Karpas-422 (cell line): Measurements from ENCODE around the gene CCL11. TPM values are rescaled to one million over a fixed set of nuclear protein-coding genes. Genes with fewer than 3 reads are reported as not detected.

Experiments used
- DNase-seq: peaks from one replicate; pipeline ENCODE4 v3.0.0-alpha.2; 2015
- H2AFZ ChIP-seq: fragments of 200-600 bp; sonication (generic); 2 replicates; pipeline ENCODE4 v1.6.1; 2014; ENCODE audit warnings: antibody characterized with exemption, low read length, mixed read lengths
- H3K27ac ChIP-seq: fragments of 200-600 bp; sonication (generic); 2 replicates; pipeline ENCODE4 v1.5.1; 2014; ENCODE audit warnings: mild to moderate bottlenecking, low read length, moderate library complexity
- H3K27me3 ChIP-seq: fragments of 200-600 bp; sonication (generic); 2 replicates; pipeline ENCODE4 v1.6.1; 2014; ENCODE audit warnings: low read length, mixed read lengths
- H3K36me3 ChIP-seq: fragments of 200-600 bp; sonication (generic); 2 replicates; pipeline ENCODE4 v1.6.1; 2014; ENCODE audit warnings: low read length, mixed read lengths; ENCODE audit not compliant: insufficient read depth
- H3K4me1 ChIP-seq: fragments of 200-600 bp; sonication (generic); 2 replicates; pipeline ENCODE4 v1.6.1; 2014; ENCODE audit warnings: mild to moderate bottlenecking, low read length, mixed read lengths
- H3K4me2 ChIP-seq: fragments of 200-600 bp; sonication (generic); 2 replicates; pipeline ENCODE4 v1.6.1; 2014; ENCODE audit warnings: low read length, low read depth, mild to moderate bottlenecking; ENCODE audit not compliant: poor library complexity, severe bottlenecking
- H3K4me3 ChIP-seq: fragments of 200-600 bp; sonication (generic); 2 replicates; pipeline ENCODE4 v1.5.1; 2014; ENCODE audit warnings: mild to moderate bottlenecking, antibody characterized with exemption, low read length, mixed read lengths
- H3K79me2 ChIP-seq: fragments of 200-600 bp; sonication (generic); 2 replicates; pipeline ENCODE4 v1.6.1; 2014; ENCODE audit warnings: mild to moderate bottlenecking, low read length, mixed read lengths
- H3K9ac ChIP-seq: fragments of 200-600 bp; sonication (generic); 2 replicates; pipeline ENCODE4 v1.6.0; 2014; ENCODE audit warnings: low read length
- H3K9me2 ChIP-seq: fragments of 200-600 bp; sonication (generic), shearing (Covaris generic); replicated peaks from 2 replicates; pipeline ENCODE4 v1.6.0; 2014; ENCODE audit warnings: mild to moderate bottlenecking, low read length, moderate library complexity; ENCODE audit not compliant: insufficient read depth
- H3K9me3 ChIP-seq: fragments of 300-700, 200-600 bp; sonication (generic); 2 replicates; pipeline ENCODE4 v1.6.1; 2014; ENCODE audit warnings: low read length, mixed read lengths
- H4K20me1 ChIP-seq: fragments of 200-600 bp; sonication (generic); 2 replicates; pipeline ENCODE4 v1.6.1; 2014; ENCODE audit warnings: mild to moderate bottlenecking, antibody characterized with exemption, low read length, low read depth; ENCODE audit not compliant: insufficient read depth
- total RNA-seq: library from RNA; depleted of rRNA; stranded (reverse); fragments of >200 nt; shearing (Covaris generic); gene quantifications from 2 replicates; pipeline ENCODE4 v1.2.3, GENCODE V29; 2014; ENCODE audit warnings: low replicate concordance

Gene CCL11
- total RNA-seq, 1 experiment from 2014 or later: not detected

- Histone ChIP-seq H3K9me2 (no peaks in the 10 kb centered on the region), H3K9ac (no peak overlapping the region), H3K4me3 (no peak overlapping the region), H3K36me3 (no peaks in the 10 kb centered on the region), H3K9me3 (no peaks in the 10 kb centered on the region), H3K4me1 (peaks cover 6% of the 10 kb centered on the region; the same call in 1 of the 2 replicates), H3K4me2 (no peak overlapping the region), H3K27ac (no peak overlapping the region), H3K27me3 (no peaks in the 10 kb centered on the region), H3K79me2 (no peaks in the 10 kb centered on the region), H4K20me1 (no peaks in the 10 kb centered on the region), H2AFZ (no peak overlapping the region)
- no peak for DNase-seq
Measured at GRCh38 chr17:34246446-34246845, 39.1 kb upstream of the CCL11 start.

GRCh38 chr17:34246881-34247280 is 38.7 kb upstream of the CCL11 start:
- H3K36me3 ChIP-seq: no peaks in the 10 kb centered on the region
- H3K9me2 ChIP-seq: no peaks in the 10 kb centered on the region
- H4K20me1 ChIP-seq: no peaks in the 10 kb centered on the region
- H3K4me3 ChIP-seq: no peak overlapping the region
- DNase-seq: no peak
- H3K27ac ChIP-seq: no peak overlapping the region
- no peaks in the 10 kb centered on the region for H3K9me3 ChIP-seq
- H3K79me2 ChIP-seq: no peaks in the 10 kb centered on the region
- H2AFZ ChIP-seq: no peak overlapping the region
- H3K4me2 ChIP-seq: no peak overlapping the region
- H3K27me3 ChIP-seq: no peaks in the 10 kb centered on the region
- no peak overlapping the region for H3K9ac ChIP-seq
- peaks cover 6% of the 10 kb centered on the region; the same call in 1 of the 2 replicates for H3K4me1 ChIP-seq

- no peaks in the 10 kb centered on the region for H4K20me1 ChIP-seq
- no peak overlapping the region for H3K4me2 ChIP-seq
- no peaks in the 10 kb centered on the region for H3K9me3 ChIP-seq
- no peaks in the 10 kb centered on the region for H3K79me2 ChIP-seq
- H3K4me3 ChIP-seq: no peak overlapping the region
- no peaks in the 10 kb centered on the region for H3K9me2 ChIP-seq
- H3K9ac ChIP-seq: no peak overlapping the region
- H3K27me3 ChIP-seq: no peaks in the 10 kb centered on the region
- DNase-seq: no peak
- no peak overlapping the region for H3K27ac ChIP-seq
- H2AFZ ChIP-seq: no peak overlapping the region
- no peaks in the 10 kb centered on the region for H3K36me3 ChIP-seq
- H3K4me1 ChIP-seq: no peaks in the 10 kb centered on the region
Measured at GRCh38 chr17:34248511-34249024, 37.0 kb upstream of the CCL11 start.

GRCh38 chr17:34249061-34249460 is 36.5 kb upstream of the CCL11 start:
- H3K9ac ChIP-seq: no peak overlapping the region
- no peaks in the 10 kb centered on the region for H3K4me1 ChIP-seq
- H3K9me2 ChIP-seq: no peaks in the 10 kb centered on the region
- H3K27me3 ChIP-seq: no peaks in the 10 kb centered on the region
- no peak overlapping the region for H2AFZ ChIP-seq
- H3K4me2 ChIP-seq: no peak overlapping the region
- DNase-seq: no peak
- no peak overlapping the region for H3K27ac ChIP-seq
- no peaks in the 10 kb centered on the region for H4K20me1 ChIP-seq
- no peaks in the 10 kb centered on the region for H3K79me2 ChIP-seq
- no peaks in the 10 kb centered on the region for H3K36me3 ChIP-seq
- no peaks in the 10 kb centered on the region for H3K9me3 ChIP-seq
- no peak overlapping the region for H3K4me3 ChIP-seq

GRCh38 chr17:34249478-34249877 is 36.1 kb upstream of the CCL11 start:
- Histone ChIP-seq H3K27me3 (no peaks in the 10 kb centered on the region), H2AFZ (no peak overlapping the region), H3K36me3 (no peaks in the 10 kb centered on the region), H3K9me2 (no peaks in the 10 kb centered on the region), H3K9ac (no peak overlapping the region), H3K4me2 (no peak overlapping the region), H3K4me3 (no peak overlapping the region), H3K4me1 (no peaks in the 10 kb centered on the region), H3K27ac (no peak overlapping the region), H4K20me1 (no peaks in the 10 kb centered on the region), H3K9me3 (no peaks in the 10 kb centered on the region), H3K79me2 (no peaks in the 10 kb centered on the region)
- no peak for DNase-seq

- H3K4me3 ChIP-seq: no peak overlapping the region
- no peaks in the 10 kb centered on the region for H3K4me1 ChIP-seq
- H2AFZ ChIP-seq: no peak overlapping the region
- no peak overlapping the region for H3K27ac ChIP-seq
- H3K27me3 ChIP-seq: no peaks in the 10 kb centered on the region
- H3K9ac ChIP-seq: no peak overlapping the region
- no peaks in the 10 kb centered on the region for H3K36me3 ChIP-seq
- H3K9me3 ChIP-seq: no peaks in the 10 kb centered on the region
- no peaks in the 10 kb centered on the region for H4K20me1 ChIP-seq
- H3K9me2 ChIP-seq: no peaks in the 10 kb centered on the region
- DNase-seq: no peak
- no peaks in the 10 kb centered on the region for H3K79me2 ChIP-seq
- H3K4me2 ChIP-seq: no peak overlapping the region
Measured at GRCh38 chr17:34251186-34251585, 34.4 kb upstream of the CCL11 start.

- Histone ChIP-seq H3K4me3 (no peak overlapping the region), H3K4me2 (no peak overlapping the region), H3K79me2 (no peaks in the 10 kb centered on the region), H3K36me3 (no peaks in the 10 kb centered on the region), H2AFZ (no peak overlapping the region), H3K4me1 (no peaks in the 10 kb centered on the region), H3K27ac (no peak overlapping the region), H4K20me1 (no peaks in the 10 kb centered on the region), H3K9me2 (no peaks in the 10 kb centered on the region), H3K27me3 (no peaks in the 10 kb centered on the region), H3K9ac (no peak overlapping the region), H3K9me3 (no peaks in the 10 kb centered on the region)
- no peak for DNase-seq
Measured at GRCh38 chr17:34252095-34252443, 33.5 kb upstream of the CCL11 start.

- H3K27ac ChIP-seq: no peak overlapping the region
- no peaks in the 10 kb centered on the region for H4K20me1 ChIP-seq
- no peaks in the 10 kb centered on the region for H3K27me3 ChIP-seq
- no peak overlapping the region for H3K4me3 ChIP-seq
- no peak overlapping the region for H2AFZ ChIP-seq
- H3K4me2 ChIP-seq: no peak overlapping the region
- no peaks in the 10 kb centered on the region for H3K9me3 ChIP-seq
- H3K4me1 ChIP-seq: no peaks in the 10 kb centered on the region
- H3K36me3 ChIP-seq: no peaks in the 10 kb centered on the region
- H3K9ac ChIP-seq: no peak overlapping the region
- no peaks in the 10 kb centered on the region for H3K79me2 ChIP-seq
- DNase-seq: no peak
- no peaks in the 10 kb centered on the region for H3K9me2 ChIP-seq
Measured at GRCh38 chr17:34252444-34253138, 33.0 kb upstream of the CCL11 start.
